Liver (tissue), 3 donors: Measurements from ENCODE around the gene TRIOBP.
"Not testable (repeated sequence)": the region's sequence is repeated elsewhere in the genome, so short reads cannot be mapped to it uniquely, and the experiment has no call there.

Source experiments
- FOXA1 ChIP-seq: IDR thresholded peaks from 2 replicates; pipeline ENCODE4 v1.6.1; 2016; ENCODE audit warnings: antibody characterized with exemption
- HNF4A ChIP-seq, 2 donors: conservative IDR thresholded peaks; 2 replicates each; pipeline ENCODE4 v1.6.1; 2016; ENCODE audit warnings: antibody characterized with exemption in 2 of 2, mild to moderate bottlenecking in 2 of 2
- MAX ChIP-seq: IDR thresholded peaks from 2 replicates; pipeline ENCODE4 v1.6.1; 2016; ENCODE audit warnings: antibody characterized with exemption
- RAD21 ChIP-seq, 2 donors: IDR thresholded peaks; 2 replicates each; pipeline ENCODE4 v1.6.1; 2016; ENCODE audit warnings: antibody characterized with exemption in 2 of 2, mild to moderate bottlenecking in 2 of 2
- TAF1 ChIP-seq: conservative IDR thresholded peaks from 2 replicates; pipeline ENCODE4 v1.6.1; 2016; ENCODE audit warnings: antibody characterized with exemption, mild to moderate bottlenecking
- YY1 ChIP-seq: IDR thresholded peaks from 2 replicates; pipeline ENCODE4 v1.6.1; 2016; ENCODE audit warnings: antibody characterized with exemption, mild to moderate bottlenecking
- TF ChIP-seq, protein P1 (sequence below): fragments of 150-350 bp; IDR thresholded peaks from 2 replicates; pipeline ENCODE4 v1.5.1; 2017; ENCODE audit warnings: improper control_type of control experiment, low read depth, low read length; ENCODE audit not compliant: missing input control
- donor health status: healthy.
- donor health status: healthy.

DNA sequence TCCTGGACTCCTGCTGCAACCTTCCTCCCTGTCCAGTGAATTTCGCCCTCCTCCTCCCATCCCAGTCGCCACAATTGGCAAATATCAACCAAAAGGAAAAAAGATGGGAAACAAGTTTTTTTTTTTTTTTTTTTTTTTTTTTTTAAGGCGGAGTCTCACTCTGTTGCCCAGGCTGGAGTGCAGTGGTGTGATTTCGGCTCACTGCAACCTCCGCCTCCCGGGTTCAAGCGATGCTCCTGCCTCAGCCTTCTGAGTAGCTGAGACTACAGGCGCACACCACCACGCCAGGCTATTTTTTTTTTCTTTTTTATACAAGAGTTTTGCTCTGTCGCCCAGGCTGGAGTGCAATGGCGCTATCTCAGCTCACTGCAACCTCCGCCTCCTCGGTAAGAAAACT lies 590 bp upstream of the TRIOBP start:
- TF ChIP-seq MAX; HNF4A (conservative IDR thresholded peaks at IDR 0.05); FOXA1; YY1; TAF1; RAD21 (IDR thresholded peaks at IDR 0.05): not testable (repeated sequence)
- TF ChIP-seq, protein P1, sequence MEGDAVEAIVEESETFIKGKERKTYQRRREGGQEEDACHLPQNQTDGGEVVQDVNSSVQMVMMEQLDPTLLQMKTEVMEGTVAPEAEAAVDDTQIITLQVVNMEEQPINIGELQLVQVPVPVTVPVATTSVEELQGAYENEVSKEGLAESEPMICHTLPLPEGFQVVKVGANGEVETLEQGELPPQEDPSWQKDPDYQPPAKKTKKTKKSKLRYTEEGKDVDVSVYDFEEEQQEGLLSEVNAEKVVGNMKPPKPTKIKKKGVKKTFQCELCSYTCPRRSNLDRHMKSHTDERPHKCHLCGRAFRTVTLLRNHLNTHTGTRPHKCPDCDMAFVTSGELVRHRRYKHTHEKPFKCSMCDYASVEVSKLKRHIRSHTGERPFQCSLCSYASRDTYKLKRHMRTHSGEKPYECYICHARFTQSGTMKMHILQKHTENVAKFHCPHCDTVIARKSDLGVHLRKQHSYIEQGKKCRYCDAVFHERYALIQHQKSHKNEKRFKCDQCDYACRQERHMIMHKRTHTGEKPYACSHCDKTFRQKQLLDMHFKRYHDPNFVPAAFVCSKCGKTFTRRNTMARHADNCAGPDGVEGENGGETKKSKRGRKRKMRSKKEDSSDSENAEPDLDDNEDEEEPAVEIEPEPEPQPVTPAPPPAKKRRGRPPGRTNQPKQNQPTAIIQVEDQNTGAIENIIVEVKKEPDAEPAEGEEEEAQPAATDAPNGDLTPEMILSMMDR = not testable (repeated sequence)
